Stimulated activated CD8-positive, alpha-beta memory T cell treated with anti-CD3 and anti-CD28 coated beads, Interleukin-2, amount 100 ng/mL, for 1 hour (primary cell): ENCODE measurements around the gene LAMA5.

Source experiments
- DNase-seq, 2 donors: peaks; one replicate each; pipeline ENCODE4 v3.0.0-alpha.2; 2020; ENCODE audit warnings: low read depth in 2 of 2

LAMA5 gene

GRCh38 chr20:62314711-62315302 lies 52.3 kb downstream of the LAMA5 start:
- DNase-seq: no peak

- DNase-seq: no peak
Observed at GRCh38 chr20:62314339-62314638, 52.8 kb downstream of the LAMA5 start.

GRCh38 chr20:62313460-62314338 lies 53.4 kb downstream of the LAMA5 start:
- no peak for DNase-seq

- no peak for DNase-seq
Observed at GRCh38 chr20:62313021-62313420, 54.1 kb downstream of the LAMA5 start.

GRCh38 chr20:62312662-62312977 lies 54.5 kb downstream of the LAMA5 start:
- DNase-seq: no peak

- no peak for DNase-seq
Observed at GRCh38 chr20:62311832-62312661, 55.1 kb downstream of the LAMA5 start.

- DNase-seq: no peak
Observed at GRCh38 chr20:62311150-62311549, 56.0 kb downstream of the LAMA5 start.

- no peak for DNase-seq
Observed at GRCh38 chr20:62310757-62311121, 56.4 kb downstream of the LAMA5 start.

GRCh38 chr20:62309947-62310756 lies 57.0 kb downstream of the LAMA5 start:
- DNase-seq: no peak

- no peak for DNase-seq
Observed at GRCh38 chr20:62309198-62309944, 57.7 kb downstream of the LAMA5 start.

- DNase-seq: no peak
Observed at GRCh38 chr20:62308102-62308822, 58.9 kb downstream of the LAMA5 start.

- no peak for DNase-seq
Observed at GRCh38 chr20:62307226-62308101, 59.6 kb downstream of the LAMA5 start.

GRCh38 chr20:62306414-62307187 lies 60.5 kb downstream of the LAMA5 start:
- DNase-seq: no peak

- DNase-seq: no peak
Observed at GRCh38 chr20:62305765-62306413, 61.2 kb downstream of the LAMA5 start.

- DNase-seq: no peak
Observed at GRCh38 chr20:62305149-62305764, 61.9 kb downstream of the LAMA5 start.

- no peak for DNase-seq
Observed at GRCh38 chr20:62304331-62305148, 62.6 kb downstream of the LAMA5 start.
